B cell (primary cell): Measurements from ENCODE around the gene RNF148.

Source experiments
- CTCF ChIP-seq: fragments of 200-600 bp; IDR thresholded peaks from one replicate; pipeline ENCODE4 v1.8.0; 2022; ENCODE audit warnings: antibody characterized with exemption, mild to moderate bottlenecking
- EZH2 ChIP-seq: IDR thresholded peaks from 2 replicates; pipeline ENCODE4 v1.6.1; 2012; ENCODE audit warnings: borderline replicate concordance, low read depth, mild to moderate bottlenecking, moderate library complexity, low read length; ENCODE audit not compliant: insufficient read depth, poor library complexity, severe bottlenecking

- no peak for TF ChIP-seq EZH2
- TF ChIP-seq CTCF: no peak
Observed at GRCh38 chr7:122688400-122688998, 14.2 kb downstream of the RNF148 start.
